Thyroid gland (tissue), 4 donors: ENCODE measurements around the gene CEP250. TPM values are rescaled to one million over a fixed set of nuclear protein-coding genes. Genes with fewer than 3 reads are reported as not detected.

Experiments used
- DNase-seq, 2 donors: peaks; one replicate each; pipeline ENCODE4 v3.0.0-alpha.2; 2019
- H3K27ac ChIP-seq, 3 donors: fragments of 200-600 bp; sonication (generic); 1 replicate in 2 of 3; 2 replicates in 1 of 3; pipeline ENCODE4 v1.5.1; 2016 to 2019; ENCODE audit warnings: mild to moderate bottlenecking in 1 of 3, moderate library complexity in 1 of 3
- H3K27me3 ChIP-seq: fragments of 200-600 bp; sonication (generic); one replicate; pipeline ENCODE4 v1.5.1; 2019
- H3K36me3 ChIP-seq, 2 donors: fragments of 200-600 bp; sonication (generic); one replicate each; pipeline ENCODE4 v1.5.1; 2016 to 2019
- H3K4me1 ChIP-seq, 2 donors: fragments of 200-600 bp; sonication (generic); one replicate each; pipeline ENCODE4 v1.5.1; 2017 to 2019
- H3K4me3 ChIP-seq, 3 donors: fragments of 200-600 bp; sonication (generic); replicated peaks in 1 of 3; 1 replicate in 2 of 3; 2 replicates in 1 of 3; pipeline ENCODE4 v1.5.1; 2016; ENCODE audit warnings: mild to moderate bottlenecking in 1 of 3
- H3K9me3 ChIP-seq: fragments of 200-600 bp; sonication (generic); one replicate; pipeline ENCODE4 v1.5.1; 2017
- CTCF ChIP-seq, 6 experiments: fragments of 200-600 bp in 3 of 6; fragments of 450-650 bp in 3 of 6; sonication (generic) in 3 of 6; IDR thresholded peaks; one replicate each; pipeline ENCODE4 v1.5.1; 2016 to 2019; ENCODE audit warnings: antibody characterized with exemption in 6 of 6, mild to moderate bottlenecking in 2 of 6, inconsistent platforms in 1 of 6, moderate library complexity in 1 of 6
- POLR2A ChIP-seq, 2 donors: fragments of 450-650 bp; IDR thresholded peaks; one replicate each; pipeline ENCODE4 v1.6.1; 2017; ENCODE audit warnings: antibody characterized with exemption in 2 of 2, mild to moderate bottlenecking in 2 of 2, moderate library complexity in 1 of 2
- WGBS, 2 donors: methylation state at CpG; one replicate each; pipeline ENCODE4 v1.1.5; 2017; 5-methylcytosine and 5-hydroxymethylcytosine counted together
- intact Hi-C: fragments of 100-400 bp; cut with DNase I; formaldehyde crosslinking; loops from one replicate; pipeline ENCODE4 v1.15.1; 2023
- total RNA-seq, 4 donors: library from RNA; depleted of rRNA; stranded (reverse); fragments of >200 nt; gene quantifications; one replicate each; pipeline ENCODE4 v1.2.3, GENCODE V29; 2016

The CEP250 gene
- total RNA-seq, 4 donors from 2014 or later = 17.5 to 198 (median 34.8) TPM

DNA sequence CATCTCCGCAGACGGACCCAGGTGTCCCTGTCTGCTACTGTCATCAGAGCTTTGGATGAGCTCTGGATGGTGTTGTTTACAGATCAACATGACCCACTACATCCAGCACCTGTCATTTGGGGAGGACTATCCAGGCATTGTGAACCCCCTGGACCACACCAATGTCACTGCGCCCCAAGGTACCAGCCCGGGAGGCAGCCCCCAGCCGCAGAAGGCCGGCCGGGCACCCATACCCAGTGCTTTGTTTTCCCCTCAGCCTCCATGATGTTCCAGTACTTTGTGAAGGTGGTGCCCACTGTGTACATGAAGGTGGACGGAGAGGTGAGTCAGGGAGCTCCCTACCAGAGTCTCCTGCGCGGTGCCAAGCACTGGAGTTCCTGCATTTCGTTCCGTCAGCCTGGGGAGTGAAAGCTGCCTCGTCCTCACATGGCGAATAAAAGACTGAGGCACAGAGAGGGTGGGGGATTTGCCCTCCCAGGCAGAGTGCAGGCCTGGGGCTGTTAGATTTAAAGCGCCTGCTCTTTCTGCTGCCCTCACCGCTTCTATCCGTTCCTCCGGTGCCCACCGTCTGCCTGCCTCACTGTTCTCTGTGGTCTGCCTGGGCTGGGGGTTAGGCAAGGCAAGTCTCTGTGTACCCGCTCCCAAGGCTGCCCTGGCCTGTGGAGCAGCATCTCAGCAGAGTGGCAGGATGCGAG is 100.7 kb downstream of the CEP250 start:
- DNase-seq = no peak

DNA sequence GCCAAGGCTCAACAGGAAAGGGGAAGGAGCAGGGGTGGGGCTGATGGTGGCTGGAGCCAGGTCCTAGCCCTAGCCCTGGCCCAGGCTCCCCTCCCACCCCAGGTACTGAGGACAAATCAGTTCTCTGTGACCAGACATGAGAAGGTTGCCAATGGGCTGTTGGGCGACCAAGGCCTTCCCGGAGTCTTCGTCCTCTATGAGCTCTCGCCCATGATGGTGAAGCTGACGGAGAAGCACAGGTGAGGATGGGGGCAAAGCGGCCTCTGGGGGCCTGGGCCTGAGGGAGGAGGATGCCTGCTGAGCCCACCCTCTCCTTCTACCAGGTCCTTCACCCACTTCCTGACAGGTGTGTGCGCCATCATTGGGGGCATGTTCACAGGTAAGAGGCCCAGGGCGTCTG is 101.5 kb downstream of the CEP250 start:
- TF ChIP-seq CTCF (IDR thresholded peaks at IDR 0.05) (no peak), POLR2A (IDR thresholded peaks at IDR 0.05) (no peak)
- DNase-seq = no peak
- Histone ChIP-seq H3K4me3 (no peak overlapping the region), H3K27ac (no peak overlapping the region), H3K4me1 (peaks cover 0 to 4% of the 10 kb centered on the region in 2 donors), H3K27me3 (no peaks in the 10 kb centered on the region), H3K36me3 (peaks cover 22 to 39% of the 10 kb centered on the region in 2 donors), H3K9me3 (no peaks in the 10 kb centered on the region)
- 91 to 94% methylated on average over 3 to 8 of the region's 8 CpGs for WGBS, 2 donors
- intact Hi-C loops = no loop called here

More for the DNA sequence above, 100.7 kb downstream of the CEP250 start:
- H3K27ac ChIP-seq = no peak overlapping the region
- H3K36me3 ChIP-seq = peaks cover 26 to 44% of the 10 kb centered on the region in 2 donors
- H3K27me3 ChIP-seq = no peaks in the 10 kb centered on the region
- H3K4me3 ChIP-seq = no peak overlapping the region
- TF ChIP-seq POLR2A (IDR thresholded peaks at IDR 0.05) = no peak
- TF ChIP-seq CTCF (IDR thresholded peaks at IDR 0.05) = no peak
- intact Hi-C loops = no loop called here
- peaks cover 0 to 2% of the 10 kb centered on the region in 2 donors for H3K4me1 ChIP-seq
- 95 to 96% methylated on average over 21 of the region's 21 CpGs for WGBS, 2 donors
- H3K9me3 ChIP-seq = no peaks in the 10 kb centered on the region

GRCh38 chr20:35558451-35558850 is 103.1 kb downstream of the CEP250 start:
- Histone ChIP-seq H3K36me3 (peaks cover 21 to 33% of the 10 kb centered on the region in 2 donors), H3K27me3 (no peaks in the 10 kb centered on the region), H3K4me1 (peaks cover 0 to 4% of the 10 kb centered on the region in 2 donors), H3K27ac (no peak overlapping the region), H3K9me3 (no peaks in the 10 kb centered on the region), H3K4me3 (no peak overlapping the region)
- WGBS, 2 donors = 92 to 94% methylated on average over 3 to 4 of the region's 4 CpGs
- TF ChIP-seq POLR2A (IDR thresholded peaks at IDR 0.05) = no peak
- TF ChIP-seq CTCF (IDR thresholded peaks at IDR 0.05) = no peak
- intact Hi-C loops = no loop called here
- DNase-seq = no peak

DNA sequence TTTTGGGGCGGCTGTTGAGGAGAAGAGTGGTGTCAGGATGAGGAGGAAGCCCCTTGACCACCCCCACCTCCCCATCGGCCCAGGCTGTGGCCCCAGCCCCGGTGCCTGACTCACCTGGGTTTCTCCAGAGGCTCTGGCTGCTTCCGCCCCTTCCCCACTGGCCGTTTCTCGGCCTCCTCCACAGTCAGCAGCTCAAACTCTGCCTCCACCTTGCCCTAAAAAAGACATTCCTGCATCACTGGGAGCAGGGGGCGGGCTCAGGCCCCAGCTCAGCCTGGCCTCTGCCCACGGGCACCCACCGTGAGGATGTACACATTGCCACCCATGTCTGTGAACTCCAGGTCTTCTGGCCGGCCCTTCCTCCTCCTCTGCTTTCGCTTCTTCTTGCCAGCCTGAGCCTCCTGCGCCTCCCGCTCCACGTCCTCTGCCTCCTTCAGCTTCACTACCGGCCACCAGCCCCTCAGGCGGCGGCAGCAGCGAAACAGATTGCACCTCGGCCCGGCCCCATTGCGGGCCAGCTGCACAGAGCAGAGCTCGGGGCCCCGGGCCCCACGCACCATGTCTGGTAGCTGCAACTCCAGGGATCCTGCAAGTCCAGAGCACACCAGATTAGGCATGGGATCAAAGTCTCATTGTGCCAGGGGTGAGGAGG is 103.8 kb downstream of the CEP250 start:
- no peak overlapping the region for H3K27ac ChIP-seq
- TF ChIP-seq CTCF (IDR thresholded peaks at IDR 0.05) = no peak
- no peak for TF ChIP-seq POLR2A (IDR thresholded peaks at IDR 0.05)
- WGBS, 2 donors = 92 to 93% methylated on average over 20 to 23 of the region's 24 CpGs
- intact Hi-C loops = no loop called here
- DNase-seq = no peak
- H3K36me3 ChIP-seq = peaks cover 13 to 26% of the 10 kb centered on the region in 2 donors
- H3K27me3 ChIP-seq = no peaks in the 10 kb centered on the region
- peaks cover 0 to 4% of the 10 kb centered on the region in 2 donors for H3K4me1 ChIP-seq
- no peak overlapping the region for H3K4me3 ChIP-seq
- H3K9me3 ChIP-seq = no peaks in the 10 kb centered on the region

DNA sequence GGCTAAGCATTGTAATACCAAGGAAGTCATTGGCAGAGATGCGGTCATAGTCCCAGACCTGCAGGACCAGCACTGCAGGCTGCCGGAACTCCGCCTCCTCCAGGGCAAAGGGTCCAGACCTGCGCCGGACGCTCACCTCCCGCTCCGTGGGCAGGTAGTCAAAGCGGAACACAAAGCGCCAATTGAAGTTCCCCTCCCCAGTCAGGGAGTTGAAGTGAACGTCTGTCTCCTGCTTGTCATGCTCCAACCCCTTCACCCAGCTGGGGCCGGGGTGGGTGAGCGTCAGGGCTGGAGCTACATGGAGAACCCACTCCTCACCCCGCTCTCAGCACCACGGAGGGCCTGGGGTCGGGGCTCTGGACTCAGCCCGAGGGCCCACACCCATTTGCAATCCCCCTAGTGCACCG is 104.7 kb downstream of the CEP250 start:
- no peaks in the 10 kb centered on the region for H3K9me3 ChIP-seq
- no peak overlapping the region for H3K27ac ChIP-seq
- H3K4me1 ChIP-seq = peaks cover 0 to 4% of the 10 kb centered on the region in 2 donors
- H3K4me3 ChIP-seq = no peak overlapping the region
- 63 to 84% methylated on average over 16 to 18 of the region's 18 CpGs for WGBS, 2 donors
- DNase-seq = no peak
- H3K27me3 ChIP-seq = no peaks in the 10 kb centered on the region
- intact Hi-C loops = no loop called here
- H3K36me3 ChIP-seq = peaks cover 11 to 17% of the 10 kb centered on the region in 2 donors
- TF ChIP-seq CTCF (IDR thresholded peaks at IDR 0.05) (no peak), POLR2A (IDR thresholded peaks at IDR 0.05) (no peak)
